Stimulated activated CD8-positive, alpha-beta memory T cell treated with anti-CD3 and anti-CD28 coated beads, Interleukin-12 subunit alpha, Interleukin-12 subunit beta, amount 100 ng/mL, for 24 hours (primary cell): ENCODE measurements around the gene ARAP1.

Experiments
- DNase-seq: peaks from one replicate; pipeline ENCODE4 v3.0.0-alpha.2; 2020; ENCODE audit errors: extremely low read depth

Gene ARAP1

GRCh38 chr11:72779495-72780128, 27.4 kb upstream of the ARAP1 start:
- DNase-seq = no peak

- no peak for DNase-seq
These were observed 26.6 kb upstream of the ARAP1 start for GRCh38 chr11:72778535-72779494.

- DNase-seq = no peak
These were observed 25.6 kb upstream of the ARAP1 start for GRCh38 chr11:72777755-72778278.

GRCh38 chr11:72776844-72777754, 24.9 kb upstream of the ARAP1 start:
- DNase-seq = no peak

- DNase-seq = no peak
These were observed 24.1 kb upstream of the ARAP1 start for GRCh38 chr11:72776117-72776843.

- no peak for DNase-seq
These were observed 23.3 kb upstream of the ARAP1 start for GRCh38 chr11:72775288-72776110.

DNA sequence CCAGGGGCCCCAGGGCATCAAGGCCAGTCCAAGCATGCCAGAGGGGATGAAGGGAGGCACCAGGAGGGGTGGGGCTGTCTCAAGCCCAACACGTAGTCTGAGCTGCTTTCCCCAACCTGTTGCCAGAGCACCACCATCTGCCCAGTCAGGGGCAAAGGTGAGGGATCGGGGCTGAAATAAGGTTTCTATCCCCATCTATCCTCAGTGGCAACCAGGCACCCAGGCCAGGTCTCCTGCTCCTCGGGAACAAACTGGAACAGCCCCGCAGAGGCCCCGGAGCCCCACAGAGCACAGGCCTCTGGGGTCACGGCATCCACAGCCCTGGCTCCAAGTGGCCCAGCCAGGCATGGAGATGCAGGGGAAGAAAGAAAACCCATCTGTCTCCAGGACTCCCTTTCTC, 22.3 kb upstream of the ARAP1 start:
- no peak for DNase-seq

GRCh38 chr11:72773696-72774095, 21.5 kb upstream of the ARAP1 start:
- DNase-seq = no peak

DNA sequence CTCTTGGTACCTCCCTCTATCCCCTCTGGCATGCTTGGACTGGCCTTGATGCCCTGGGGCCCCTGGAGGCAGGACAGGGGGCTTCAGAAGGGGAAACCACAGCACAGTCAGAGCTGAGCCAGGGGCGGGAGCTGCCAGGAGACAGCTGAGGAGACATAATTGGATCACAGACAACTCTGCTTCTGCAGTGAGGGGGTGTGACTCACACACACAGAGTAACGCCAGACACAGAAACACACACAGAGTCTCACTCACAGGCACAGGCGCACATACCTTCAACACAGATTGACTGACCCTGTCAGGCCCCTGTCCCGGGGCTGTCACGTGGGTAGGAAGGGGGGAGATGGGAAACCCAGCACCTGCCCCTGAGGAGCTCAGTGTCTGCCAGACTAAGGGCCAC, 21.1 kb upstream of the ARAP1 start:
- DNase-seq = no peak

DNA sequence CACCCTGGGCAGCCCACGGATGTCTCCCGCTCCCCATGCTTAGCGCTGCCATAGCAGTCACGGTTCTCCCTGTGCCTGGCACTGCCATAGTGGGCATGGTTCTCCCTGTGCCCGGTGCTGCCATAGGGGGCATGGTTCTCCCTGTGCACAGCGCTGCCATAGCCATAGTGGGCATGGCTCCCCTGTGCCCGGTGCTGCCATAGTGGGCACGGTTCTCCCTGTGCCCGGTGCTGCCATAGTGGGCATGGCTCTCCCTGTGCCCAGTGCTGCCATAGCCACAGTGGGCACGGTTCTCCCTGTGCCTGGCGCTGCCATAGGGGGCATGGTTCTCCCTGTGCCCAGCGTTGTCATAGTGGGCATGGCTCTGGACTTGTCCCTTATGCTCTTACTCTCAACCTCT, 19.9 kb upstream of the ARAP1 start:
- no peak for DNase-seq

DNA sequence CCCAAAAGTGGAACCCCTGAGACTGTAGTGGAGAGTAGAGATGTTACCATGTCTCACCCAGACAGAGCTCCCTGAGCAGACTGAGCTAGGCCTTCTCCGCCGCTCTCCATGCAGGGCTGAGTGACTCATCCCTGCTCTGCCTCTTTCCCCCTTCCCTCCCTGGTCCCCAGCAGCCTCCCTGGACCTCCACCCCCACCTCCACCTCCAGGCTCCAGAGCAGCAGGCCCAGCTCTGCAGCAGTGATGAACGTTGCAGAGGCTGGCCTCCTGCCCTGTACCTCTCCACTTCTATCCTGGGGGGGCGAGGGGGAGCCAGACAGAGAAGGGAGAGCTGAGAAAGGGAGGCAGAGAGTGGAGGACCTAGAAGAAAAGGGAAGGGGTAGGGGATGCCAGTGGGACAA, 19.3 kb upstream of the ARAP1 start:
- DNase-seq = no peak

DNA sequence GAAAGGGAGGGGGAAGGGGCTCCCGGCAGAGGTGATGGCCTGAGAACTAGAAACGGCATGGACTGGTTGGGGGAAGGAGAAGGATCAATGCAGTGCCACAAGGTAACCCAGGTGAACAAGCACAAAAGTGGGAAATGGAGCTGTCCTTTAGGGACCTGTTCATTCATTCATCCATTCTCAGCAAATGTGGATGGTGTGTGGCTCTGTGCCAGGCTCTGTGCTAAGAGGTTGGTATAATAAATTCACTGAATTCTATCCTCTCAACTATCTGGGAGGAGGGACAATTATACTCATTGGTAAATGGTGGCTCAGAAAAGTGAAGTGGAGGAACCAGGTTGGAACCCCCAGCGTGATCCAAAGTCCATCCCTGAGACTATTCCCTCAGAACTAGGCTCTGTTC, 18.6 kb upstream of the ARAP1 start:
- DNase-seq = no peak

- DNase-seq = no peak
These were observed 17.5 kb upstream of the ARAP1 start for GRCh38 chr11:72769680-72770079.

- DNase-seq = no peak
These were observed 16.4 kb upstream of the ARAP1 start for GRCh38 chr11:72768581-72768980.

- no peak for DNase-seq
These were observed 15.2 kb upstream of the ARAP1 start for GRCh38 chr11:72767203-72768062.

- DNase-seq = no peak
These were observed 14.1 kb upstream of the ARAP1 start for GRCh38 chr11:72766152-72766902.

- DNase-seq = no peak
These were observed 12.3 kb upstream of the ARAP1 start for GRCh38 chr11:72764503-72764902.

DNA sequence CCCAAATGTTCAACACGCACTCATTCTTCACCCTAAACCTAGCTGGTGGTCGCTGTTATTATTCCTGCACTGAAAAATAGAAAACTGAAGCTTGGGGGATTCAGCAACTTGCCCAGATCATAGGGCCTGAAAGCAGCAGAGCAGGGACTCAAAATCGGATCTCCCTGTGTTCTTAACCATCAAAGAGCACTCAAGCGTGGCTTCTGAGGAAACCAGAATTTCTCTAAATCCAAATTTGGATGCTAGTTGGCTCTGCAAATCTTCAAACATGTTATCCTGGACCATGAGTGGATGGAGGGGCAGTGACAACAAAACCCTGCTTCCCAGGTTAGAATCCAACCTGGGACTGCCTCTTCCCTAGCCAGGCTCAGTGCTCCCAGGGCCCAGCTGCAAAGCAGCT, 11.6 kb upstream of the ARAP1 start:
- no peak for DNase-seq
